Epithelial cell of esophagus (primary cell): ENCODE data around the gene RBP3.

Source experiments
- DNase-seq: peaks from one replicate; pipeline ENCODE4 v3.0.0; 2010; ENCODE audit warnings: low read depth
- H3K4me3 ChIP-seq: 2 replicates; pipeline ENCODE4 v1.5.1; 2011; ENCODE audit warnings: mild to moderate bottlenecking, low read length, control low read depth
- CTCF ChIP-seq: IDR thresholded peaks from 2 replicates; pipeline ENCODE4 v1.5.1; 2011; ENCODE audit warnings: low read depth, mild to moderate bottlenecking, low read length, control low read depth, inconsistent platforms; ENCODE audit not compliant: insufficient read depth; ENCODE audit errors: missing control alignments

RBP3 gene

GRCh38 chr10:47357131-47357582 lies 9.0 kb downstream of the RBP3 start:
- no peak overlapping the region for H3K4me3 ChIP-seq
- no peak for TF ChIP-seq CTCF
- DNase-seq: no peak

- no peak for TF ChIP-seq CTCF
- DNase-seq: no peak
- H3K4me3 ChIP-seq: no peak overlapping the region
These were observed 9.7 kb downstream of the RBP3 start for GRCh38 chr10:47357911-47358310.

- TF ChIP-seq CTCF: no peak
- no peak for DNase-seq
- H3K4me3 ChIP-seq: no peak overlapping the region
These were observed 10.3 kb downstream of the RBP3 start for GRCh38 chr10:47358457-47358856.

GRCh38 chr10:47359101-47359500 lies 10.9 kb downstream of the RBP3 start:
- no peak overlapping the region for H3K4me3 ChIP-seq
- no peak for TF ChIP-seq CTCF
- DNase-seq: no peak

GRCh38 chr10:47359626-47360418 lies 11.7 kb downstream of the RBP3 start:
- no peak for TF ChIP-seq CTCF
- DNase-seq: no peak
- no peak overlapping the region for H3K4me3 ChIP-seq

- no peak for TF ChIP-seq CTCF
- no peak overlapping the region for H3K4me3 ChIP-seq
- peak; percentile 21 for DNase-seq
These were observed 12.4 kb downstream of the RBP3 start for GRCh38 chr10:47360419-47361040.

GRCh38 chr10:47361293-47361692 lies 13.1 kb downstream of the RBP3 start:
- peak; percentile 84 for TF ChIP-seq CTCF
- no peak overlapping the region for H3K4me3 ChIP-seq
- DNase-seq: peak; percentile 48
